Activated T-cell treated with anti-CD3 and anti-CD28 coated beads, Interleukin-2, amount 50 U/mL, for 4 hours (primary cell): ENCODE results near the gene LCE1A. TPM values are rescaled to one million over a fixed set of nuclear protein-coding genes. Genes with fewer than 3 reads are reported as not detected.

Experiments
- total RNA-seq, 3 donors: library from RNA; stranded (reverse); gene quantifications; one replicate each; pipeline ENCODE4 v1.2.1, GENCODE V29; 2021

LCE1A gene
- total RNA-seq, 3 donors from 2014 or later = not detected

Other genes with a start within 250 kb of the LCE1A start
- not detected for gene LCE3D, start 247.0 kb upstream of the LCE1A start, total RNA-seq
- not detected for gene LCE3C, start 227.2 kb upstream of the LCE1A start, total RNA-seq
- not detected for gene LCE3B, start 213.7 kb upstream of the LCE1A start, total RNA-seq
- gene LCE3A, start 204.4 kb upstream of the LCE1A start, total RNA-seq = not detected
- gene LCE2D, start 164.1 kb upstream of the LCE1A start, total RNA-seq = not detected
- gene LCE2C, start 152.2 kb upstream of the LCE1A start, total RNA-seq = not detected
- gene LCE2B, start 141.3 kb upstream of the LCE1A start, total RNA-seq = not detected
- gene LCE2A, start 129.1 kb upstream of the LCE1A start, total RNA-seq = not detected
- gene LCE4A, start 119.3 kb upstream of the LCE1A start, total RNA-seq = not detected
- not detected for gene KPRP, start 69.4 kb upstream of the LCE1A start, total RNA-seq
- gene LCE1F, start 52.3 kb upstream of the LCE1A start, total RNA-seq = not detected
- gene LCE1E, start 41.2 kb upstream of the LCE1A start, total RNA-seq = not detected
- not detected for gene LCE1D, start 30.8 kb upstream of the LCE1A start, total RNA-seq
- gene LCE1C, start 20.8 kb upstream of the LCE1A start, total RNA-seq = not detected
- not detected for gene LCE1B, start 15.5 kb upstream of the LCE1A start, total RNA-seq
- not detected for gene LCE6A, start 15.4 kb downstream of the LCE1A start, total RNA-seq
- gene LCE7A, start 32.5 kb downstream of the LCE1A start, total RNA-seq = not detected
- gene SMCP, start 50.8 kb downstream of the LCE1A start, total RNA-seq = not detected
- not detected for gene IVL, start 81.1 kb downstream of the LCE1A start, total RNA-seq
- gene SPRR5, start 119.7 kb downstream of the LCE1A start, total RNA-seq = not detected
- gene SPRR4, start 143.2 kb downstream of the LCE1A start, total RNA-seq = not detected
- gene SPRR1A, start 156.6 kb downstream of the LCE1A start, total RNA-seq = not detected
- not detected for gene SPRR3, start 174.3 kb downstream of the LCE1A start, total RNA-seq
- gene SPRR1B, start 203.7 kb downstream of the LCE1A start, total RNA-seq = not detected
- not detected for gene SPRR2D, start 213.6 kb downstream of the LCE1A start, total RNA-seq
- not detected for gene SPRR2A, start 230.0 kb downstream of the LCE1A start, total RNA-seq
- not detected for gene SPRR2B, start 244.1 kb downstream of the LCE1A start, total RNA-seq